ENCODE measurements around the gene ADTRP. TPM values are rescaled to one million over a fixed set of nuclear protein-coding genes. Genes with fewer than 3 reads are reported as not detected.

Gene ADTRP
- total and polyA plus RNA-seq, 2 experiments from 2014 or later, result 1.3 to 2.6 TPM

DNA sequence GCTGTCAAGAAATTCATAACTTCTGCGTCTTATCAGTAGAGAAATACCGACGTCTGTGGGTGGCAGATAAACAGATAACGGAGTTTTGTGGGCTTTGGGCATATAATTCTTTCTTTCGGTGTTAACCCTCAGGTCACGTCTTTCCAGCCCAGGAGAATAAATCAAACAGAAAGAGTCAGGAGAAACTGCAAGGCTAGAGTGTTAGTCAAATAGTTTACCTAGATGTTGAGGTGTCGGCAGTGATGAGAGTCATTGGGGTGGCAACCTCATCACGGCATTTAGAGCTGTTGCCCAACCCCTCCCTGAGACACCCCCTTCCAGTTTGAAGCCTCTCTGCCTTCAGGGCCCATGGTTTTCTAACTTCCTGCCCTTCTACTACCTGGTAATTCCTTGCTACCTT lies 49.5 kb downstream of the ADTRP start:
- TF ChIP-seq EZH2 (IDR thresholded peaks at IDR 0.05; ENCODE audit: insufficient read depth, poor library complexity, severe bottlenecking) (no peak), EZH2phosphoT487 (IDR thresholded peaks at IDR 0.05; ENCODE audit: insufficient read depth, low read depth) (no peak)
- H3K4me1 ChIP-seq (ENCODE audit: insufficient read depth), result peaks cover 13% of the 10 kb centered on the region
- no peak for DNase-seq
- no peak overlapping the region for H3K4me2 ChIP-seq (ENCODE audit: unreplicated experiment)
- no peaks in the 10 kb centered on the region for H4K20me1 ChIP-seq (ENCODE audit: insufficient read depth)
- H3K79me2 ChIP-seq (ENCODE audit: insufficient read depth), result no peaks in the 10 kb centered on the region
- 0 out of 2 replicates have a peak, but pooled peaks cover 3% of the 10 kb centered on the region for H3K9me2 ChIP-seq (ENCODE audit: insufficient read depth)
- H3K36me3 ChIP-seq (ENCODE audit: low read depth), result no peaks in the 10 kb centered on the region
- in situ Hi-C loops (cut with MboI), result no loop called here
- no peak overlapping the region for H3K4me3 ChIP-seq
- H3K27ac ChIP-seq, result no peak overlapping the region
- no peaks in the 10 kb centered on the region for H3K9me3 ChIP-seq (ENCODE audit: low read depth)
- peaks cover 16% of the 10 kb centered on the region for H3F3A ChIP-seq (ENCODE audit: insufficient read depth)
- H3K9ac ChIP-seq, result no peak overlapping the region
- H3K27me3 ChIP-seq (replicated peaks; ENCODE audit: insufficient read depth), result no peaks in the 10 kb centered on the region
- no peak overlapping the region for H2AFZ ChIP-seq
- WGBS, 2 experiments (ENCODE audit: low coverage in 1 of 2, low lambda C conversion rate in 2 of 2, missing lambda C conversion rate in 2 of 2), result 96 to 97% methylated on average over 8 of the region's 8 CpGs

GRCh38 chr6:11727998-11728961 lies 50.3 kb downstream of the ADTRP start:
- no peak for TF ChIP-seq EZH2 (IDR thresholded peaks at IDR 0.05; ENCODE audit: insufficient read depth, poor library complexity, severe bottlenecking)
- TF ChIP-seq EZH2phosphoT487 (IDR thresholded peaks at IDR 0.05; ENCODE audit: insufficient read depth, low read depth), result no peak
- 93 to 94% methylated on average over 11 of the region's 11 CpGs for WGBS, 2 experiments (ENCODE audit: low coverage in 1 of 2, low lambda C conversion rate in 2 of 2, missing lambda C conversion rate in 2 of 2)
- Histone ChIP-seq H3K36me3 (ENCODE audit: low read depth) (no peaks in the 10 kb centered on the region), H3K79me2 (ENCODE audit: insufficient read depth) (no peaks in the 10 kb centered on the region), H3K27ac (no peak overlapping the region), H2AFZ (no peak overlapping the region), H3K4me1 (ENCODE audit: insufficient read depth) (peaks cover 13% of the 10 kb centered on the region), H3K9ac (no peak overlapping the region), H3K4me2 (ENCODE audit: unreplicated experiment) (no peak overlapping the region), H3K27me3 (replicated peaks; ENCODE audit: insufficient read depth) (no peaks in the 10 kb centered on the region), H3F3A (ENCODE audit: insufficient read depth) (peaks cover 16% of the 10 kb centered on the region), H4K20me1 (ENCODE audit: insufficient read depth) (no peaks in the 10 kb centered on the region), H3K4me3 (no peak overlapping the region), H3K9me3 (ENCODE audit: low read depth) (no peaks in the 10 kb centered on the region), H3K9me2 (ENCODE audit: insufficient read depth) (0 out of 2 replicates have a peak, but pooled peaks cover 3% of the 10 kb centered on the region)
- in situ Hi-C loops (cut with MboI), result no loop called here
- DNase-seq, result no peak

DNA sequence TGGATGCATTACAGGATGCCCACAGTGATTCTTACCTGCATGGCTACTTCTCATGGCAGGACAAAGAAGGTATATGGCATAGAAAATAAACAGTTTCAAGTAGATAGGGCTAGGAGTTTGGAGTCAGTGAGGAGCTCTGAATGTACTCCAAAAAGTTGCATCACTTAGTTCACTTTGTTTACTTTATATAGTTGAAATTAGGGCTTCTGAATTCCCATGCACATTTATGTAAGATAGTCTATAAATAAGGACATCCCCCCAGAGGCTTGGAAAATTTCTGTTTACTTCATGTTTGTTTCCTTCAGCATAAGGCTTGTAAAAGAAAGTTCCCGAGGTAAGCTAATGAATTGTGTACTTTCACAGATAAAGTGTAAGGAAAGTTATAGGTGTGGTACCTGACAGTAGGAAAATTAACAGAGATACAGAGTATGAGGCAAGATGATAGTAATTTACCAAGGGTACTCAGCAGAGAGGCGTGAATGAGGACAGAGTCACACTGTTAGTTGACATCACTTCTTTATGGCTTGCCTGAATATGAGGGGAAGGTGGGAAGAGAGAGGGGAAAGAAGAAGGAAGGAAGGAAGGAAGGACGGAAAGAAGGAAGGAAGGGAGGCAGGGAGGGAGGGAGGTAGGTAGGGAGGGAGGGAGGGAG lies 51.1 kb downstream of the ADTRP start:
- Histone ChIP-seq H3K27me3 (replicated peaks; ENCODE audit: insufficient read depth) (no peaks in the 10 kb centered on the region), H4K20me1 (ENCODE audit: insufficient read depth) (no peaks in the 10 kb centered on the region), H2AFZ (no peak overlapping the region), H3K4me3 (no peak overlapping the region), H3K9me2 (ENCODE audit: insufficient read depth) (no peaks in the 10 kb centered on the region), H3K4me2 (ENCODE audit: unreplicated experiment) (no peak overlapping the region), H3K4me1 (ENCODE audit: insufficient read depth) (peaks cover 11% of the 10 kb centered on the region), H3K9ac (no peak overlapping the region), H3K9me3 (ENCODE audit: low read depth) (no peaks in the 10 kb centered on the region), H3K27ac (no peak overlapping the region), H3F3A (ENCODE audit: insufficient read depth) (peaks cover 13% of the 10 kb centered on the region), H3K36me3 (ENCODE audit: low read depth) (no peaks in the 10 kb centered on the region), H3K79me2 (ENCODE audit: insufficient read depth) (no peaks in the 10 kb centered on the region)
- TF ChIP-seq EZH2 (IDR thresholded peaks at IDR 0.05; ENCODE audit: insufficient read depth, poor library complexity, severe bottlenecking) (no peak), EZH2phosphoT487 (IDR thresholded peaks at IDR 0.05; ENCODE audit: insufficient read depth, low read depth) (no peak)
- 79 to 83% methylated on average over 2 to 3 of the region's 3 CpGs for WGBS, 2 experiments (ENCODE audit: low coverage in 1 of 2, low lambda C conversion rate in 2 of 2, missing lambda C conversion rate in 2 of 2)
- no peak for DNase-seq
- in situ Hi-C loops (cut with MboI), result no loop called here

DNA sequence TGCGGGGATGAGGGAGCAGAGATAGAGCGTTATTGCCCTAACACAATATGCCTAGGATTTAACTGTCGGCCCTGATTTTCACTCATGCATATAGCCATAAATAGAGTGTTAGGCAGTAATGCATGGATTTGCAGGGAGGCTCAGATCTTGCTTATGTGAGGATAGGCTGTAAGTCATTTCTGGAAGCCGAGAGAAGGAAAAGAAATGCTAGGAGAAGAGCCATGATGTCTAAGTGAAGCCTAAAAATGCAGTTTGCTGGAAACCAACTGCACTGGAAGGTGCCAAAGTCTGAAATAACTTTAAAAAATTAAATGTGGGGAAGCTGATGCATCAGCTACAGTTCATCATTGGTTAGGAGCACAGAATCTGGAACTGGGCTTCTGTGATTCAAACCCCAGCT lies 54.3 kb downstream of the ADTRP start:
- no peak for DNase-seq
- no peaks in the 10 kb centered on the region for H3K9me2 ChIP-seq (ENCODE audit: insufficient read depth)
- 94 to 96% methylated on average over 4 of the region's 4 CpGs for WGBS, 2 experiments (ENCODE audit: low coverage in 1 of 2, low lambda C conversion rate in 2 of 2, missing lambda C conversion rate in 2 of 2)

More for the DNA sequence above, 54.3 kb downstream of the ADTRP start:
- in situ Hi-C loops (cut with MboI), result no loop called here
- Histone ChIP-seq H3K9ac (no peak overlapping the region), H3K4me3 (no peak overlapping the region), H3K36me3 (ENCODE audit: low read depth) (no peaks in the 10 kb centered on the region), H3K27ac (no peak overlapping the region), H3K27me3 (replicated peaks; ENCODE audit: insufficient read depth) (no peaks in the 10 kb centered on the region), H4K20me1 (ENCODE audit: insufficient read depth) (no peaks in the 10 kb centered on the region), H3K79me2 (ENCODE audit: insufficient read depth) (no peaks in the 10 kb centered on the region), H3F3A (ENCODE audit: insufficient read depth) (no peaks in the 10 kb centered on the region), H2AFZ (no peak overlapping the region), H3K4me1 (ENCODE audit: insufficient read depth) (no peaks in the 10 kb centered on the region), H3K4me2 (ENCODE audit: unreplicated experiment) (no peak overlapping the region), H3K9me3 (ENCODE audit: low read depth) (no peaks in the 10 kb centered on the region)
- no peak for TF ChIP-seq EZH2phosphoT487 (IDR thresholded peaks at IDR 0.05; ENCODE audit: insufficient read depth, low read depth)
- no peak for TF ChIP-seq EZH2 (IDR thresholded peaks at IDR 0.05; ENCODE audit: insufficient read depth, poor library complexity, severe bottlenecking)
